Keratinocyte (primary cell): ENCODE measurements around the gene FTCD. TPM values are rescaled to one million over a fixed set of nuclear protein-coding genes. Genes with fewer than 3 reads are reported as not detected.

Experiments
- DNase-seq: peaks from one replicate; pipeline ENCODE4 v3.0.0-alpha.2; 2011; ENCODE audit warnings: low read depth, missing footprints, low spot score
- FAIRE-seq: peaks from 2 replicates; lab custom pipeline; 2011; peaks lifted over from hg19 to GRCh38; lab: Jason Lieb, UNC
- H2AFZ ChIP-seq: 2 replicates; pipeline ENCODE4 v1.6.0; 2012; ENCODE audit warnings: low read length, control low read depth, inconsistent platforms; ENCODE audit not compliant: control insufficient read depth
- H3K27ac ChIP-seq: 2 replicates; pipeline ENCODE4 v1.5.1; 2011; ENCODE audit warnings: low read length; ENCODE audit not compliant: control insufficient read depth, insufficient read depth
- H3K27me3 ChIP-seq: 3 replicates; pipeline ENCODE4 v1.6.0; 2011; ENCODE audit warnings: low read length; ENCODE audit not compliant: control insufficient read depth, insufficient read depth; ENCODE audit errors: extremely low read depth
- H3K36me3 ChIP-seq, 2 experiments: 2 replicates in 1 of 2; 3 replicates in 1 of 2; pipeline ENCODE4 v1.5.1; 2011; ENCODE audit warnings: low read length in 2 of 2, mild to moderate bottlenecking in 1 of 2; ENCODE audit not compliant: control insufficient read depth in 2 of 2, insufficient read depth in 2 of 2; ENCODE audit errors: extremely low read depth in 1 of 2
- H3K4me1 ChIP-seq: 3 replicates; pipeline ENCODE4 v1.5.1; 2011; ENCODE audit warnings: low read length; ENCODE audit not compliant: control insufficient read depth, insufficient read depth; ENCODE audit errors: extremely low read depth
- H3K4me2 ChIP-seq: 3 replicates; pipeline ENCODE4 v1.6.0; 2011; ENCODE audit warnings: low read depth, low read length; ENCODE audit not compliant: control insufficient read depth, insufficient read depth; ENCODE audit errors: extremely low read depth
- H3K4me3 ChIP-seq, 3 experiments: fragments of 200-600 bp in 1 of 3; sonication (generic) in 1 of 3; 2 replicates in 2 of 3; 3 replicates in 1 of 3; pipeline ENCODE4 v1.5.1; 2011 to 2016; ENCODE audit warnings: low read length in 3 of 3, mild to moderate bottlenecking in 3 of 3, control low read depth in 2 of 3, inconsistent platforms in 1 of 3, low read depth in 1 of 3, mixed read lengths in 1 of 3, mixed run types in 1 of 3, moderate library complexity in 1 of 3; ENCODE audit not compliant: control insufficient read depth in 2 of 3, insufficient read depth in 2 of 3; ENCODE audit errors: extremely low read depth in 1 of 3
- H3K79me2 ChIP-seq: 2 replicates; pipeline ENCODE4 v1.6.0; 2012; ENCODE audit warnings: low read length; ENCODE audit not compliant: control insufficient read depth, insufficient read depth
- H3K9ac ChIP-seq: 3 replicates; pipeline ENCODE4 v1.6.0; 2011; ENCODE audit warnings: low read length; ENCODE audit not compliant: control insufficient read depth, insufficient read depth; ENCODE audit errors: extremely low read depth
- H3K9me1 ChIP-seq: 3 replicates; pipeline ENCODE4 v1.6.0; 2011; ENCODE audit warnings: low read length; ENCODE audit not compliant: control insufficient read depth, insufficient read depth; ENCODE audit errors: extremely low read depth
- H3K9me3 ChIP-seq: 2 replicates; pipeline ENCODE4 v1.5.1; 2012; ENCODE audit warnings: low read depth, low read length; ENCODE audit not compliant: control insufficient read depth
- H4K20me1 ChIP-seq: 3 replicates; pipeline ENCODE4 v1.6.0; 2011; ENCODE audit warnings: low read length; ENCODE audit not compliant: control insufficient read depth, insufficient read depth; ENCODE audit errors: extremely low read depth
- EZH2 ChIP-seq: IDR thresholded peaks from one replicate; pipeline ENCODE4 v1.6.1; 2012; ENCODE audit warnings: inconsistent platforms, mild to moderate bottlenecking, low read length, moderate library complexity
- dilution Hi-C: fragments of 300-500 bp; cut with MboI; formaldehyde crosslinking; loops from one replicate; pipeline ENCODE4 v1.7.0; 2020; ENCODE audit warnings: low sequenced_read_pairs; ENCODE audit not compliant: extremely low pct_ligation_motif_present
- polyA plus RNA-seq, 5 experiments: library from polyadenylated mRNA; depleted of rRNA in 3 of 5; stranded (reverse) in 3 of 5; stranded (forward) in 1 of 5; unstranded in 1 of 5; fragments of >200 nt; gene quantifications; 1 replicate in 1 of 5; 2 replicates in 3 of 5; 3 replicates in 1 of 5; pipeline versions ENCODE4 v1.2.1 to v1.2.3, GENCODE V29; 2011 to 2012; ENCODE audit warnings: missing spikeins in 2 of 5, low read depth in 1 of 5, low replicate concordance in 1 of 5
- TF ChIP-seq, protein P1 (sequence below), 3 experiments: IDR thresholded peaks in 1 of 3; conservative IDR thresholded peaks in 1 of 3; optimal IDR thresholded peaks in 1 of 3; 2 replicates in 2 of 3; 3 replicates in 1 of 3; pipeline versions ENCODE3 to v1.5.1; 2011; ENCODE audit warnings: low read length in 3 of 3, mild to moderate bottlenecking in 3 of 3, moderate library complexity in 2 of 3, control low read depth in 1 of 3, inconsistent platforms in 1 of 3; ENCODE audit not compliant: insufficient read depth in 2 of 3; ENCODE audit errors: extremely low read depth in 1 of 3

The FTCD gene
- polyA plus RNA-seq, 1 donor (not counting 4 experiments of a cell fraction or from before 2014, with no cell fraction given) = not detected

DNA sequence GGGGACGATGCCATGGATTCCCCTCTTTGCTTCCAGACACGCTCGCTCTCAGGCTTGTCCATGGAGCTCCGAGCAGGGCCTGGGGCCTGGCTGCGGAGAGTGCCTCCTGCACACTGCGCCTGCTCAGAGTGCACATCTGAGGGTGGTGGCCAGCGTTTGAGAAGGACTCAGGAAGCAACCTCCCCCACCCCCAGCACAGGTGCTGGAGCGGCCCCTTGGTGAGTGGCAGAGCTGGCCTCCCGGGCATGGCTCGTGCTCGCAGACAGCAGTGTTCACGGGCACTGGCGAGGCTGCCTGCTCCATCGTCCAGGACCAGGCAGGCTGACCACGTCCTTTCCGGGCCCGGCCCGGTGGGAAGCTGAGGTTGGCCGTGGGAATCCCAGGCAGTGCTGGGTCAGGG is 26.1 kb upstream of the FTCD start:
- no peak for DNase-seq
- no peak for TF ChIP-seq EZH2
- TF ChIP-seq, protein P1, sequence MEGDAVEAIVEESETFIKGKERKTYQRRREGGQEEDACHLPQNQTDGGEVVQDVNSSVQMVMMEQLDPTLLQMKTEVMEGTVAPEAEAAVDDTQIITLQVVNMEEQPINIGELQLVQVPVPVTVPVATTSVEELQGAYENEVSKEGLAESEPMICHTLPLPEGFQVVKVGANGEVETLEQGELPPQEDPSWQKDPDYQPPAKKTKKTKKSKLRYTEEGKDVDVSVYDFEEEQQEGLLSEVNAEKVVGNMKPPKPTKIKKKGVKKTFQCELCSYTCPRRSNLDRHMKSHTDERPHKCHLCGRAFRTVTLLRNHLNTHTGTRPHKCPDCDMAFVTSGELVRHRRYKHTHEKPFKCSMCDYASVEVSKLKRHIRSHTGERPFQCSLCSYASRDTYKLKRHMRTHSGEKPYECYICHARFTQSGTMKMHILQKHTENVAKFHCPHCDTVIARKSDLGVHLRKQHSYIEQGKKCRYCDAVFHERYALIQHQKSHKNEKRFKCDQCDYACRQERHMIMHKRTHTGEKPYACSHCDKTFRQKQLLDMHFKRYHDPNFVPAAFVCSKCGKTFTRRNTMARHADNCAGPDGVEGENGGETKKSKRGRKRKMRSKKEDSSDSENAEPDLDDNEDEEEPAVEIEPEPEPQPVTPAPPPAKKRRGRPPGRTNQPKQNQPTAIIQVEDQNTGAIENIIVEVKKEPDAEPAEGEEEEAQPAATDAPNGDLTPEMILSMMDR (optimal IDR thresholded peaks at IDR 0.05 in 1 of 3, IDR thresholded peaks at IDR 0.05 in 1 of 3, conservative IDR thresholded peaks at IDR 0.05 in 1 of 3; ENCODE audit: extremely low read depth in 1 of 3, insufficient read depth in 2 of 3, low read length in 3 of 3) = no peak
- FAIRE-seq = no peak
- Histone ChIP-seq H3K4me3 (no peak overlapping the region), H3K36me3 (no peaks in the 10 kb centered on the region), H3K9me1 (no peaks in the 10 kb centered on the region), H2AFZ (no peak overlapping the region), H3K4me1 (no peaks in the 10 kb centered on the region), H3K9ac (no peak overlapping the region), H3K27ac (no peak overlapping the region), H3K27me3 (no peaks in the 10 kb centered on the region), H3K79me2 (no peaks in the 10 kb centered on the region), H3K9me3 (no peaks in the 10 kb centered on the region), H3K4me2 (no peak overlapping the region), H4K20me1 (no peaks in the 10 kb centered on the region)
- dilution Hi-C loops = no loop called here

DNA sequence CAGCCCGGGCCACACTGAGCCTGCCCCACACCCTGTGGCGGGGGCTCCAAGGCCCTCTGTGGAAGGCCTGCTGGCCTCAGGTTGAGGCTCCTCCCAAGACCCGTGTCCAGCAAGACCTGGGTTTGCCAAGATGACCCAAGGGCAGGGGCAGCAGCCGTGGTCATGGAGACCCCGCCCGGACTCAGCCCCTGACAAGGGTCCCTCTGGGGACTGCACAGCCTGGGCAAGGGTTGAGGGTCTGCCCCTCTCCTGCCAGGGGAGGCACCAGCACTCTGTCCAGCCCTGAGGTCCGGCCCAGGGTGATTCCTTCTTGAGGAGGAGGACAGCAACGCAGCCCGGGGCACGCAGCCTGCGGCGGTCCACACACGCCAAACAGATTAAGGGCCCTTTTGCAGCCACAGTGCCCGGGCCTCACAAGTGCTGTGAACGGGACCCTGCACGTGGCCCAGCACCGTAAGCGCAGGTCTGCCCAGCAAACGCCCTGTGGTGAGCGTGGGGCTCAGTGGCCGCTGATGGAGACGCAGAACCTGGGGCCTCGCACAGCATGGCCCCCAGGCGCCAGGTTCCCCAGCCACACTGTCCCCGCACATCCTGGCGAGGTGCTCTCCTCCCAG is 25.5 kb upstream of the FTCD start:
- no peak overlapping the region for H2AFZ ChIP-seq
- H3K4me3 ChIP-seq = no peak overlapping the region
- dilution Hi-C loops = no loop called here
- no peaks in the 10 kb centered on the region for H3K9me3 ChIP-seq
- no peaks in the 10 kb centered on the region for H3K79me2 ChIP-seq
- H4K20me1 ChIP-seq = no peaks in the 10 kb centered on the region
- no peak overlapping the region for H3K4me2 ChIP-seq
- no peaks in the 10 kb centered on the region for H3K27me3 ChIP-seq
- TF ChIP-seq, protein P1 (optimal IDR thresholded peaks at IDR 0.05 in 1 of 3, IDR thresholded peaks at IDR 0.05 in 1 of 3, conservative IDR thresholded peaks at IDR 0.05 in 1 of 3; ENCODE audit: extremely low read depth in 1 of 3, insufficient read depth in 2 of 3, low read length in 3 of 3) = no peak
- no peak for TF ChIP-seq EZH2
- DNase-seq (no peak), FAIRE-seq (no peak)
- H3K4me1 ChIP-seq = no peaks in the 10 kb centered on the region
- no peaks in the 10 kb centered on the region for H3K9me1 ChIP-seq
- no peak overlapping the region for H3K9ac ChIP-seq
- no peaks in the 10 kb centered on the region for H3K36me3 ChIP-seq
- no peak overlapping the region for H3K27ac ChIP-seq
